ENCODE results near the gene HOXB9. TPM values are rescaled to one million over a fixed set of nuclear protein-coding genes. Genes with fewer than 3 reads are reported as not detected.

The HOXB9 gene
- total RNA-seq, 1 experiment from 2014 or later, result not detected

DNA sequence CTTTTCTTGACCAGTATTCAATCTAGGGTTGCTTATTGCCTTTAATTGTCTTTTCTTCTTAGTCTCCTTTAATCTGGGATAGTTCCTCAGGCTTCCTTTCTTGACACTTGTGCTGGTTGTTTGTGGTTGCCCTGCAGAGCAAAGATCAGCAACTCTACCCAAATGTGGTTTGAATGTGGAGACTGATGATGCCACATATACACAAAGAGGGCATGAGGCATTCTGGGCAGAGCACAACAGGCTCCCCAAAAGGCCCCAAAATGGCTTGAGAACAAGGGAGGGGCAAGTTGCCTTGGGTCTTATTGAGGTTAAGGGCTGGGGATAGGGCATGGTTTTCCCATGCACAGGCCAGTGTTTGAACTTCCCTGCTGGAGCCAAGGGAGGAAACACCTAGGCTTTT is 29.8 kb upstream of the HOXB9 start:
- H3K79me2 ChIP-seq (ENCODE audit: insufficient read depth, low read length), result no peaks in the 10 kb centered on the region
- H3K14ac ChIP-seq (ENCODE audit: insufficient read depth, low read length), result no peak overlapping the region
- Mint-ChIP-seq H3K27ac (no peak overlapping the region), H3K9me3 (peaks cover 4 to 10% of the 10 kb centered on the region in 2 experiments), H3K4me3 (no peak overlapping the region; a peak in 1 of 5 replicates), H3K36me3 (ENCODE audit: insufficient read depth in 1 of 3, low read depth in 3 of 3) (no peaks in the 10 kb centered on the region), H3K4me1 (no peaks in the 10 kb centered on the region), H3K27me3 (ENCODE audit: low read depth) (peaks cover 89% of the 10 kb centered on the region)
- H2BK120ac ChIP-seq (ENCODE audit: low read depth, low read length, poor library complexity, severe bottlenecking), result no peak overlapping the region
- H3K4me2 ChIP-seq (ENCODE audit: insufficient read depth, insufficient read length, low read length), result no peak overlapping the region
- no peak overlapping the region for H3K23ac ChIP-seq (ENCODE audit: insufficient read length, low read depth, low read length)
- H2AFZ ChIP-seq (ENCODE audit: low read length), result no peak overlapping the region
- no peak overlapping the region for H4K5ac ChIP-seq (ENCODE audit: insufficient read length, low read depth, low read length)
- no peak overlapping the region for H4K8ac ChIP-seq (replicated peaks; ENCODE audit: insufficient read length, low read depth, low read length)
- no peaks in the 10 kb centered on the region for H3K79me1 ChIP-seq (ENCODE audit: insufficient read depth, low read depth, low read length, poor library complexity, severe bottlenecking)
- no peak overlapping the region for H4K91ac ChIP-seq (ENCODE audit: insufficient read length, low read depth, low read length)
- no peak overlapping the region for H3K18ac ChIP-seq (ENCODE audit: insufficient read length, low read depth, low read length)
- H3K4ac ChIP-seq (ENCODE audit: low read depth, low read length), result no peak overlapping the region
- H2AK5ac ChIP-seq (ENCODE audit: insufficient read length, low read length), result no peak overlapping the region
- H4K20me1 ChIP-seq (ENCODE audit: control insufficient read depth, insufficient read depth, insufficient read length), result no peaks in the 10 kb centered on the region
- no peak overlapping the region for H3K56ac ChIP-seq (ENCODE audit: insufficient read length, low read depth, low read length)
- TF ChIP-seq, protein P1, sequence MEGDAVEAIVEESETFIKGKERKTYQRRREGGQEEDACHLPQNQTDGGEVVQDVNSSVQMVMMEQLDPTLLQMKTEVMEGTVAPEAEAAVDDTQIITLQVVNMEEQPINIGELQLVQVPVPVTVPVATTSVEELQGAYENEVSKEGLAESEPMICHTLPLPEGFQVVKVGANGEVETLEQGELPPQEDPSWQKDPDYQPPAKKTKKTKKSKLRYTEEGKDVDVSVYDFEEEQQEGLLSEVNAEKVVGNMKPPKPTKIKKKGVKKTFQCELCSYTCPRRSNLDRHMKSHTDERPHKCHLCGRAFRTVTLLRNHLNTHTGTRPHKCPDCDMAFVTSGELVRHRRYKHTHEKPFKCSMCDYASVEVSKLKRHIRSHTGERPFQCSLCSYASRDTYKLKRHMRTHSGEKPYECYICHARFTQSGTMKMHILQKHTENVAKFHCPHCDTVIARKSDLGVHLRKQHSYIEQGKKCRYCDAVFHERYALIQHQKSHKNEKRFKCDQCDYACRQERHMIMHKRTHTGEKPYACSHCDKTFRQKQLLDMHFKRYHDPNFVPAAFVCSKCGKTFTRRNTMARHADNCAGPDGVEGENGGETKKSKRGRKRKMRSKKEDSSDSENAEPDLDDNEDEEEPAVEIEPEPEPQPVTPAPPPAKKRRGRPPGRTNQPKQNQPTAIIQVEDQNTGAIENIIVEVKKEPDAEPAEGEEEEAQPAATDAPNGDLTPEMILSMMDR (conservative IDR thresholded peaks at IDR 0.05), result no peak
- H2BK12ac ChIP-seq (ENCODE audit: insufficient read length, low read depth, low read length), result no peak overlapping the region
- no peak overlapping the region for H2BK5ac ChIP-seq (ENCODE audit: insufficient read length, low read length)
- H3K9me3 ChIP-seq (ENCODE audit: control insufficient read depth, low read depth, low read length), result no peaks in the 10 kb centered on the region
- H3K27me3 ChIP-seq (ENCODE audit: insufficient read depth, low read length), result no peaks in the 10 kb centered on the region; the same call in 1 of the 2 replicates
- H3K4me1 ChIP-seq (ENCODE audit: insufficient read depth, low read length), result no peaks in the 10 kb centered on the region
- no peak overlapping the region for H3K9ac ChIP-seq (ENCODE audit: extremely low read depth, insufficient read length, low read length)
- H2BK20ac ChIP-seq (ENCODE audit: low read depth, low read length, poor library complexity, severe bottlenecking), result no peak overlapping the region
- DNase-seq, result no peak
- no peak overlapping the region for H2BK15ac ChIP-seq (ENCODE audit: low read depth, low read length)
- H3T11ph ChIP-seq (ENCODE audit: low read length), result no peak overlapping the region
- no peaks in the 10 kb centered on the region for H3K23me2 ChIP-seq (ENCODE audit: insufficient read length, low read depth, low read length, poor library complexity, severe bottlenecking)
- no peak overlapping the region for H3K27ac ChIP-seq (ENCODE audit: insufficient read length, low read depth, low read length)

Measured in H9 (cell line).